GM21825 (cell line): Measurements from ENCODE around the gene SNAP29.
"Not testable (repeated sequence)": the region's sequence is repeated elsewhere in the genome, so short reads cannot be mapped to it uniquely, and the experiment has no call there.

Source experiments
- ATAC-seq: cut with Tn5 transposase; IDR thresholded peaks from one replicate; pipeline ENCODE4 v1.9.1; 2021; ENCODE audit warnings: mild to moderate bottlenecking, moderate library complexity; ENCODE audit not compliant: unreplicated experiment

SNAP29 gene

DNA sequence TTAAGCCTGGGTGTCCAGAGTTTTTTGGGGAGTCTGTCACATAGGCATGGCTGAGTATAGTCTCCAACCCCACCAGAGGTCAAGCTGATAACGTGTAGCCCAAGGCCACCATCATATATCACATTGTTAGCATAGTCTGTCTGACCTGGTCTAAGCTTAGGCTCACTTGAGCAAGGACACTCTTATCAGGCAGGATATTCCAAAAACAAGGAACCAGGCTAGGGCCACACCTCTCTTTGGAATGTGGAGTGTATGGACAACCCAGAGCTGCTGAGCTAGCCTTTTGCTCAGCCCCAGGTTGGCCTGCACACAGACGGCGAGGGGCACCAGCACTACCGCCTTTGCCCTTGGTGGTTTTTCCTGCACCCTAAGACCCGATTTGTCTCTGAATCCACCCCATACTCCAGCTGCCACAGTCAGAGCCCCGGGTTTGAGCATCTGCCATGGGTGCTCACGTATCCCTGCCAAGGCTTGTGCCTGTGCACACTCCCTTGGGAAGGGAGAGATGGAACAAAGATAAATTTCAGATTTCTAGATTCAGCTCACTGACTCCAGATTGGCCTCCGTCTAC is 7.2 kb downstream of the SNAP29 start:
- ATAC-seq = no peak

DNA sequence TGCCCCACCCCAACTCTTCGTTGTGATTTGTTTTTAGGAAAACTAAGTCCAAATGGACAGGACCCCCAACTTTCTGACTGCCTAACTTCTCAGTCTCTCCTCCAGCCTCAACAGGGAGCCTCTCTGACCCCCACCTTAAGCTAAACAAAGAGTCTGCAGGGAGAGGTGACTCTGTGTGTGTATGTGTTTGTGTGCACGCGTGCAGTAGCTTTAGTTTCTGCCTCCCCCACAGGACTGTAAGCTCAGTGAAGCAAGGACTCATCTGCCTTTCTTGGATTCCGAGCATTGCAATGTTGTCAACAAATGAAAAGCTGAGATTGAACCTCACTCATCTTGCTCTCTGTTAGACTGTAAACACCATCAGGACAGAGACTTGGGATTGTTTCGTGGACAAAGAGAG is 7.9 kb downstream of the SNAP29 start:
- no peak for ATAC-seq

DNA sequence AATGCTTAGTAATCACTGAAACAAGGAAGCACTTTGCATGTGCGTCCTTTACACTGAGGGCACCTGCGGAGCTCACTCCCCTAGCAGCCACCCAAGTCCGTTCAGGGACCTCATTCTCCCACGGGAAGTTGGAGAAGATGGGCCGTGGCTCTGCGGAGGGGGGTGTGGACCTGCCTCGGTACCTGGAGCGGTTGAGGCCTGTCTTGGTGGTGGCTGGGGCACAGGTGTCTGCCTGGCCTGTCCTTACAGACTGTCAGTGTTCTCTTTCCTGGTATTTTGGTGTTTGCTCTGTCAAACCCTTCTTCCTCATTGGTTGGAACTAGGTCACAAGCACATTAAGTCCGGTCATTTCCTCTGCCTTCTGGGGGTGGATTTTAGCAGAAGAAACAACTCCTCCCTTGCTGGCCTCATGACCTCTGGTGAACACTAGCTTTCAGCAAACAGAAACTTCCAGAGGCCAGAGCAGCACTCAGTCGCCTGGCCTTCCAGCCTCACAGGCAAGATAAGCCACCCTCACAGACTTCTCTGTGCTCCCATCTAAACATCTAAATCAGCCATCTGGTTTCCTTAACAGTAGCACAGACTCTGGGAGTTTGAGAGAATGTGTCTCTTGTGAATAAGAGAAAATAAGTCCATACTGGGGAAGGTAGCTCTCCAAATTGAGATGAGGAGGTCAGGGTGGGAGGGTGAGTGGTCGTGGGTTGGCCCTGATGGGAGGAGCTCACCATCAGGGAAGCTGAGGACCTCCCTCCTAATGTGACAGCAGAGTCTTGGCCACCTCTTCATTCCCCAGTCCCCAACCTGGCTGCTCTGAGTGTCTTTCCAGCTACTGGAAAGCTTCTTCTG is 8.6 kb downstream of the SNAP29 start:
- no peak for ATAC-seq

DNA sequence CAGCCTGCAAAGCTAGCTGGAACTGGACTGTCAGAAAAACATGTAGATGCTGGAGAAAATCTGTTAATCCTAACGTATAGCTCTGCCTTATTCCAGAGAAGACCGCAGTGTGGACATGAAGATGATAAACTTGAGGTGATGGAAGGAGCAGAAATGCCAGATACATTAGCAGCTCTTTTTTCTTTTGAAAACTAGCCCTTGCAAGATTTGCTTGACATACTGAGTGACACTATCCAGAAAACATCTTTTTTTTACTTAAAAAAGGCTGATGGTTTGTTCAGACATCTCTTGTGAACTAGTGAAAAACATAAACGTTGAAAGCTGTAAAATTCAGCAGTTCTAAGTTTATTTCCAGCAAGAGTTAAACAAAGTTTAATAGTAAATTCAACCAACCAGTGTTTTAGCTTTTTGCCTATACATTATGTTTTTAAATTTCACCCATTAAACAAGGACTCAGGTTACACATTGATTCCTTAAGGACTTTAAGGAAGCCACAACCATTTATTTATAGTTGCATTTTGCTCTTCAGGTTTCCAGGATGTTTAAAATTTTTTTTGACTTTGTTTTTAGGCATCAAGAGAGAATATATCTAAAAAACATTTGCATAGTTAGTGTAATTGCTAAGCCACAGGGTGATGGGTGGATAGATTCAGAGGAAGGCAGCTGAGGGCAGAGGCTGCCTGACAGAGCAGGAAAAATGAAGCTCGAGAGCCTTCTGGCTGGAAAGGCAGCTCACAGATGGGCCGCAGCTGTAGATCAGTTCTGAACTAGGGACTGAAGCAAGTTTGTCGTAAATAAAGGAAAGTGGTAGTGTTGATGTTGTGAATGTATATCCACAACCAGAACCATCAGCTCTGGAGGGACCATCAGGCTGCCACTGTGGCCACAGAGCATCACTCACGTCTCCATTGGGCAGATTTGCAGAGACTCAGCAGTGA is 9.5 kb downstream of the SNAP29 start:
- ATAC-seq = no peak

DNA sequence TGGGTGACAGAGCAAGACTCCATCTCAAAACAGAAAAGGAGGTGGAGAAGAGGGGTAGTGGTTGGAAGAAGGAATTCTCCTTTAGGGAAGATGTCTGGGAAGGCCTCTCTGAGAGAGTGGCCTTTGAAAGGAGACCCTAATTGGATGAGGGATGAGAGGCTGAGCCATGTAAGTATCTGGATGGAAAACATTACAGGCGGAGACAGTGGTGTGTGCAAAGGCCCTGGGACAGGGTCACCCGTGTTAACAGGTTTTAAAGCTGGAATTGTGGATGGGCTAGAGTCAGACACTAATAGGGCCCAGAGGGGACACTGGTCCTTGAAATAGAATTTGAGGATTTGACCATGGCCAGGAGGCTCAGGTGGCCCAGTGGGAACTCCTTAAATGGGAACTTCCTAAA is 10.4 kb downstream of the SNAP29 start:
- no peak for ATAC-seq

DNA sequence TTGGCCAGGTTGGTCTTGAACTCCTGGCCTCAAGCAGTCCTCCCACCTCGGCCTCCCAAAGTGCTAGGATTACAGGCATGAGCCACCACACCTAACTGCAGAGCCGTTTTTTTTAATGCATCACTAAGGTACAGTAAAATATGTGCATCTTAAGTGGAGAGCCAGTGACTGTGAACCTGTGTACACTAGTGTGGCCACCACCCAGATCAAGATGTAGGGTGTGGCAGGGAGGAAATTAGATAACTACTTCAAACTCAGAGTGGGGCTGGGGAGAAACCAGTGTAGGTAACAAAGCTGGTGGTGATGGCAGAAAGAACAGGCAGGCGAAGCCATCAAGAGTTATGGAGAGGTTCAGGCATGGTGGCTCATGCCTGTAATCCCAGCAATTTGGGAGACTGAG is 14.4 kb downstream of the SNAP29 start:
- ATAC-seq = no peak

DNA sequence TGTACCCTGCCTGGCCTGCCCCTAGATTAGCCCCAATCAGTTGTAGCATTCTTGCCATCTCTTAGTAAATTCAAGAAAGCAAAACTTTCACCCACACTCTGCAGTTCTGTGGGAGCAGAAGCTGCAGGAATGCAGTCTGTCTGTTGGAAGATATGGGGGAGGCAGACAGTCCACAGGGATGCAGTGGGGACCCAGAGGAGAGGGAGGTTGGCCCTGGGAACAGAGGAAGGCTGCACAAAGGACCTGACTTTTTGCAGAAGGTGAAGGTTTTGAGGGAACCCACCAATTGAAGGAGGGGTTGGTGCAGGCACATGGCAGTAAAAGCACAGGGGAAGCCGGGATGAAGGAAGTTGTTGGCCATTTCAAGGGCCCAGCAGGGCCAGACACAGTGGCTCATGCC is 16.5 kb downstream of the SNAP29 start:
- no peak for ATAC-seq

DNA sequence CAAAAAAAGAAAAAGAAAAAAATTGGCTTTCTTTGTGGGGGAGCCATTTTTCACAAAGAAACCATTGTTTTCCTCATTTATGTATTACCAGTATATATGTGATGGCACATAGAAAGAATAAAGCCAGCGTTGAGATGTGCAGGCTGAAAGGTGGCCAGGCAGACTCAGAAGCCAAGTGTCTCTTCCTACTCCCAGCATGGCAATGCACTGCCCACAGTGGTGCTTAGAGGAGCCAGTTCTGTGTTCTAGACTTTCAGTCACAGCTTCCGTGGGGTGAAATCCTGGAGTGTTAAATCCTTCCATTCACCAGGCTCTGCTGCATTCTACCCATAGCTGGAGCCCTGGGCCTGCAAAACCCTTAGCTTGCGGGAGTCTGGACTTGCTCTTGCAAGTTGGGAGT is 18.9 kb downstream of the SNAP29 start:
- no peak for ATAC-seq

DNA sequence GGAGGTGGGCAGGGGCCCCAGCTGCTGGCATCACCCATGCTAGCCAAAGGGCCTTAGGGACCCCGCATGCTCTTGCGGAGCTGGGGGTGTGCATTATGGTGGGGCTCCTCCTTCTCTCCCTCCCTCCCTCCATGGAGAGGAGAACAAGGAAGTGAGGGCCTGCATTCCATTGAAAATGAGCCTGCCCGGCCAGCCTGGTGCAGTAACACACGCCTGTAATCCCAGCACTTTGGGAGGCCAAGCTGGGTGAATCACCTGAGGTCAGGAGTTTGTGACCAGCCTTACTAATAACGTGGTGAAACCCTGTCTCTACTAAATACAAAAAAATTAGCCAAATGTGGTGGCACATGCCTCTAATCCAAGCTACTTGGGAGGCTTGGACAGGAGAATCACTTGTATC is 22.4 kb downstream of the SNAP29 start:
- no peak for ATAC-seq

DNA sequence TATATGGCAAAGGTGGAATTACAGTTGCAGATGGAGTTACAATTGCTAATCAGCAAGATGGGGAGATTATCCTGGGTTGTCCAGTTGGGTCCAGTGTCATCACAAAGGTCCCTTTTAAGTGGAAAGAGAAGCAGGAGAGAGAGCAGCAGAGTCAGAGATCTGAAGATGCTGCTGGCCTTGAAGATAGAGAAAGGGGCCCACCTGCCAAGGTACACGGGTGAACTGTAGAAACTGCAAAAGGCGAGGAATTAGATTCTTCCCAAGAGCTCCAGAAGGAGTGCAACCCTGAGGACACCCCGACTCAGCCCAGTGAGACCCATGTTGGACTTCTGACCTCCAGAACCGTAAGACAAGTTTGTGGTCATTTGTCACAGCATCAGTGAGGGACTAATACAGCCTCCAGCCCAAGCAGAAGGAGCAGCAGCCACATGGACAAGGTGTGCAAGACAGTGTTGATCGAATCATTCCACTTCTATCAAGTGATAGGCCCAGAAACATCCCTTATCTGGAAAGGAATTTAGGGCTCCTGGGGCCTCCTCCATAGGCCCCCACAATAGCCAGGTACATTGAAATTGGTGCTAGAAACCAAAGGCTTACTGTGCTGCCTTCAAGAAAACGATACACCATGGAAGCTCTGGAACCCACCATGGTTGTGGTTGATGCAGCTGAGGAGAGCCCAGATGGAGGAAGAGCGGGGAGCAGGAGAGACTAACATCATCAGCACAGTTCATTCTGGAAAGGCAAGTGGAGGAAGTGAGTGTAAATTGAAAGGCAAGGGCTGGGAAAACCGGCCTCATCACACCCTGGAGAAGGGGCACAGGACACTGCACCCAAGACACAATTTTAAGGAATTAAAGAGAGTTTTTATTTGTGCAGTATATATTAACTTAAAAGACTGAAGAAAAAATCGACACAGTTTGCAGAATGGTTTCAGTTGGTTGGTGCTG is 23.3 kb downstream of the SNAP29 start:
- ATAC-seq = no peak

DNA sequence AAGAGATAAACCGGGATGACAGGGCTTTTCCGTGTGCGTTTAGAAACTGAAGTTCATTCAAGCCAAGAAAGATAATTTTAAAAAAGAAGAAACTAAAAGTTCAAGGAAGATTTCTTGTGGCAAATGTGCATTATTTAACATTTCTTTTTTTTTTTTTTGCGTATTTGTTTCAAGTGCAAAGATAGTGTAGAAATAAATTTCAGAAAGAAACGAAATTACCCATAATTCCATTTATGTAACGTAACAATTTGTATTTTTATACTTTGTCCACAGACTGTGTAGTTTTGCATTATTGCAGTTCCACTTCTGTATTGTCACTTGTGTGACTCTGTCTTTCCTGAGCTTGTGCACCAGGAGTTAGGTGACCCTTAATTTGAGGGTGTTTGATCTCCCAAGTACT is 24.0 kb downstream of the SNAP29 start:
- no peak for ATAC-seq

DNA sequence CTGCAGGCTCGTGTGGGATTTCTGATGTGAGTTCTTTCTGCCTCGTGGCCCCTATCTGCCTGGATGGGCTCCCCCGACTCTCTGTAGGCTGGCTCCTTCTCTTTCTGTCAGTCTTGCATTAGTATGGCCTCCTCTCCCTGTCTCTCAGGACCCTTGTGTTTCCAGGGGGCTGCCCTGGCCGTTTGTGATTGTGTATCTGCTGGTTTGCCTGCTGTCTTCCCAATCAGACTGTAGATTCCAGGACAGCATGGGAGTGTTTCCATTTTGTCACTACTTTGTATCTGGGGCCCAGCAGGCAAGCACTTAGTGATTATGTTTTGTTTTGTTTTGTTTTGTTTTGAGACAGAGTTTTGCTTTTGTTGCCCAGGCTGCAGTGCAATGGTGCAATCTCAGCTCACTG is 25.6 kb downstream of the SNAP29 start:
- ATAC-seq = no peak

DNA sequence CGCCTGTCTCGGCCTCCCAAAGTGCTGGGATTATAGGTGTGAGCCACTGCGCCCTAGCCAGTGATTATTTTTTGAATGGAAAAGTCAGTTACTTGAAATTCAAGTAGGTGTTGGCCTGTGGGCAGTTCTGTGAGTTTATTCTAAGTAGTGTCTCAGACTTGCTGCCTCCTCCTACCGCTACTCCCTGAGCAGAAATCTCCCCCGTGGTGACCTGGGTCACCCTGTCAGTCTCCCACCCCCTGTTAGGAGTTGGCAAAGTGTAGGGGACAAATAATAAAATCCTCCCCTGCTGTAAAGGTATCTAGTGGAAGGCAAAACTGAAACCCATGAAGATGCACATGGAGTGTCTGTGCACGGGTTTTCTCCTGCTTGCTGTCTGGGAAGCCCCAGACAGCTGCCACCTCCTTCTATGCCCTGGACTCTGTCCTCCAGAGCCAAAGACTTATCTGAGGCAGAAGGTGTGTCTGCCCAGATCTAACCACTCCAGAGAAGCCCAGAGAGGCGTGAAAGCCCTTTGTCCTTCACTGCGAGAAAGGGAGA is 26.3 kb downstream of the SNAP29 start:
- no peak for ATAC-seq

DNA sequence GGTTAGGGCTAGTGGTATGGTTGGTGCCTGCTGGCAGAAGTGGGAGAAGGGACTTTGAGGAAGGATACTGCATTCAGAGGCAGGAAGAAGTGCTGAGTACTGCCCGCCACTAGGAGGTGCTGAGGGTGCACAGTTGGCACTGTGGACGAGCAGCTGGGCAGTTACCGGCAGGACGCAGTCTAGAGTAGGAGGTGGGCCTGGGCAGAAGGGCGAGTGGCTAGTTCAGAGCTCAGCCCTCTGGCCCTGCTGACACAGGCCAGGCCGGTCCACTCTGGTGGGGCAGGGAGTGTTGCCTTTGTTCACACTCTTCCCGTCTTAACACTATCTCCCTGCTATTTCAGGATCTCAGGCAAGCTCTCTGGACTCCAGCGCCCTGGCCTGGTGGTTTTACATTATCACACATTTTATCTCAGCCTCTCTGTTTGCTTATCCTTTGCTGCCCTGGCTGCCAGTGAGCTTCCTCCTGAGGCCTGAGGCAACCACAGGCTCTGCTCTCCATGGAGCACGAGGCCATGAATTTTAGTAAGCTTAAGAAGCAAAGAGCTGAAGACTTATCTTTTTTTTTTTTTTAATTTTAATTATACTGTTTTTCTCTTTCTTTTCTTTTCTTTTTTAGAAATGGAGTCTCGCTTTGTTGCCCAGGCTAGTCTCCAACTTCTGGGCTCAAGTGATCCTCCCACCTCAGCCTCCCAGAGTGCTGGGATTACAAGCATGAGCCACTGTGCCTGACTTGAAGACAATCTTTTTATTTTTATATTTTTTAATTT is 26.9 kb downstream of the SNAP29 start:
- no peak for ATAC-seq

DNA sequence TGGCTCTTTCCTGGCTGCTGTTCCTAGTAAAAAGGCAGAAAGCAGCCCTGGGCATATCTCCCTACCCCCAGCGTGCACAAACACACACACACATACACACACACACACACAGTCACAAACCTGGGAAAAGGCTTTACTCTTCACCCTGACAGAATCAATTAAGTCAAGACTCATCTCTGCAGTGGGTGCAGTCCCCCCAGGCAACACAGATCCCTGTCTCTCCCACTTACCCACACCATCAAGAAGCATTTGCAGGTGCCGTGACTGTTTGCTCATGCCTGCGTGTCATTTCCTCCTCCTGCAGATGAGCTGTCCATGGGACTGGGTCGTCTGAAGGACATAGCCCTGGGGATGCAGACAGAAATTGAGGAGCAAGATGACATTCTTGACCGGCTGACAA is 28.6 kb downstream of the SNAP29 start:
- ATAC-seq = no peak

DNA sequence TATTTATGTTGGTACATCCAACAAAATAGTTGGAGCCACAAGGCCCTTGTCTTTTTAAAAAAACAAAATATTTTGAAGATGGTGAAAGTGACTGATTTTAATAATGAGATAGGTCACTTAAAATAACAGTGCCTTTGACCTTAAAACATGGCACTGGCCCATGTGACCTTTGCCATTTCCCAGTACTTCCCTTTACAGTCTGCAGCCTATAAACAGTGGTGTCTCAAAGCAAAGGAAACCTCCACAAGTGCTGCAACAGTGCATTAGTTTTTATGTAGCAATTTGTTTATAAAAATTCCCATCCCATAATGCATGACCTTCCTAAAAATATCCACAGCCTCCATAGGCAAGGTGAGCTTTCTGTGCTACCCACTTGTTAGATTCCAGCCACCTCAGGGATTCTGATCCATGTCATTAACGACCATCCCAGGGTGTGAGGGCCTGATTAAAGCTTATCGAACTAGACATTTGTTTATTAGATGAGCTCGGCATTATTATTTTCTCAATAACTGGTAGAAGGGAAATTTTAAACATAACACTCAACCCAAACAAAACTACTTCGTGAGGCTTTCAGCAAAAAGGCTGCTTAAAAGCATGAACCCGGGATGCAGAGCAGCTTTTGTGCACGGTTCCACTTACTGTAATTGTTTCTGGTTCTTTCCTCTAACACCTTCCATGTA is 30.4 kb downstream of the SNAP29 start:
- ATAC-seq = no peak

DNA sequence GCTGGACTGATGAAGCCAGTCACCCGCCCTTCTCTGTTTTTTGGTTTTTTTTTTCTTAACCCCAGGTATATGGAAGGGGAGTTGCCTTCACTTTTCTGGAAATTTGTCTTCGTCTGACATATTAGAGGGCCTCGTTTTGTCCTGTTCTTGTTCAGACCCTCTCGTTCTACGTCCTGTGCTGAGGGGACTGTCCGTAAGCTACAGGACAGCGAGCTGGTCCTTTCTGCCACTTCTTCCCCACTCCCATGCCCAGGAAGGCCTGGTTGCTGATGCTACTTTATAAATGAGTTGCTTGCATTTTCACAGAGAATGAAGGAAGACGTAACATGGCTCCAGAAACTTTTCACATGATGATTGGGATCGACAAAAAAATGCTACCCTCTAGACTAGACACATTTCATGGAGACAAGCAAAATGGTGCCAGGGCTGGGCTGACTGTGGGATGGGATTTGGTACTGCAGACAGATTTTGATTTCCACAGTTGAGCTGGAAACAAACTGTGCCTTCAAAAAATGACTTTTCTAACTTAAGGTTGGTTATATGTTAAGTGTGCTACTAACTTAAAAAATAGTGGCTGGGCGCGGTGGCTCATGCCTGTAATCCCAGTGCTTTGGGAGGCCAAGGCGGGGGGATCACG is 31.2 kb downstream of the SNAP29 start:
- no peak for ATAC-seq

DNA sequence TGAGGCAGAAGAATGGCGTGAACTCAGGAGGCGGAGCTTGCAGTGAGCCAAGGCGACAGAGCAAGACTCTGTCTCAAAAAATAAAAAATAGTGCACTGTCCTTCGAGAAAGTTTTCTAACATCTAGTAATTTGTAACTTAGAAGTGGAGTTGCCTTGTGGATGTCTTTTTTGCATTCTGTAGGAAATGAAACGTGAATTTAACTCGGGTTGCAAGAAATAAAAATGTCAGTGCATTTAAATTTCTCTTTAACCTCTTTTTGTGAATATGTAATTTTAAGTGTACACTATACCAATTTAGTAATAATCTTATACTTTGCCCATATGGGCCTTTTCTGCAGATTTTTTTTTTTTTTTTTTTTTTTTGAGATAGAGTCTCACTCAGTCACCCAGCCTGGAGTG is 32.2 kb downstream of the SNAP29 start:
- ATAC-seq = no peak

DNA sequence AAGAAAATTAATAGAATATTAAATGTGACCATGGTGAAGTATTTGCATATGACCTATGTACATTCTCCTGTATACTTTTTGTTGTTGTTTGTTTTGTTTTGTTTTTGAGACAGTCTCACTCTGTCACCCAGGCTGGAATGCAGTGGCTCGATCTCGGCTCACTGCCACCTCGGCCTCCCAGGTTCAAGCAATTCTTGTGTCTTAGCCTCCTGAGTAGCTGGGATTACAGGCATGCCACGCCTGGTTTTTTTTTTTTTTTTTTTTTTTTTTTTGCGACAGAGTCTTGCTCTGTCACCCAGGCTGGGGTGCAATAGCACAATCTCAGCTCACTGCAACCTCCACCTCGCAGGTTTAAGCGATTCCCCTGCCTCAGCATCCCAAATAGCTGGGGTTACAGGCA is 38.9 kb downstream of the SNAP29 start:
- not testable (repeated sequence) for ATAC-seq
